Measurements from ENCODE around the gene PIGU. TPM values are rescaled to one million over a fixed set of nuclear protein-coding genes. Genes with fewer than 3 reads are reported as not detected.

Gene PIGU
- total RNA-seq, 2 donors from 2014 or later: 17.3 to 23.0 TPM

- H3K36me3 Mint-ChIP-seq (ENCODE audit: low read depth): peaks cover 44% of the 10 kb centered on the region
- peak overlapping the region; percentile 84 for H3K4me3 Mint-ChIP-seq
- no peaks in the 10 kb centered on the region for H3K27me3 Mint-ChIP-seq
- no peak for ATAC-seq (replicated peaks)
- no peaks in the 10 kb centered on the region for H3K9me3 Mint-ChIP-seq
- peak overlapping the region; percentile 86 for H3K27ac Mint-ChIP-seq
- H3K4me1 Mint-ChIP-seq: peaks cover 21% of the 10 kb centered on the region
Observed at GRCh38 chr20:34710861-34711574, 34.1 kb upstream of the PIGU start.

GRCh38 chr20:34710568-34710839 lies 33.6 kb upstream of the PIGU start:
- H3K27me3 Mint-ChIP-seq: no peaks in the 10 kb centered on the region
- H3K27ac Mint-ChIP-seq: peak overlapping the region; percentile 86
- H3K9me3 Mint-ChIP-seq: no peaks in the 10 kb centered on the region
- H3K4me1 Mint-ChIP-seq: peaks cover 21% of the 10 kb centered on the region
- peak overlapping the region; percentile 84 for H3K4me3 Mint-ChIP-seq
- no peak for ATAC-seq (replicated peaks)
- H3K36me3 Mint-ChIP-seq (ENCODE audit: low read depth): peaks cover 40% of the 10 kb centered on the region

- Mint-ChIP-seq H3K9me3 (no peaks in the 10 kb centered on the region), H3K4me1 (peaks cover 21% of the 10 kb centered on the region), H3K36me3 (ENCODE audit: low read depth) (peaks cover 34% of the 10 kb centered on the region), H3K27ac (peak overlapping the region; percentile 86), H3K4me3 (peak overlapping the region; percentile 84), H3K27me3 (no peaks in the 10 kb centered on the region)
- peak; percentile 17 for ATAC-seq (replicated peaks)
Observed at GRCh38 chr20:34709831-34710567, 33.1 kb upstream of the PIGU start.

- Mint-ChIP-seq H3K4me1 (peaks cover 21% of the 10 kb centered on the region), H3K4me3 (peak overlapping the region; percentile 84), H3K27ac (peak overlapping the region; percentile 86), H3K27me3 (no peaks in the 10 kb centered on the region), H3K9me3 (no peaks in the 10 kb centered on the region), H3K36me3 (ENCODE audit: low read depth) (peaks cover 27% of the 10 kb centered on the region)
- peak; percentile 81 for ATAC-seq (replicated peaks)
Observed at GRCh38 chr20:34709044-34709830, 32.3 kb upstream of the PIGU start.

- ATAC-seq (replicated peaks): peak; percentile 26
- Mint-ChIP-seq H3K27me3 (no peaks in the 10 kb centered on the region), H3K4me3 (peak overlapping the region; percentile 84), H3K4me1 (peaks cover 21% of the 10 kb centered on the region), H3K27ac (peak overlapping the region; percentile 86), H3K36me3 (ENCODE audit: low read depth) (peaks cover 23% of the 10 kb centered on the region), H3K9me3 (no peaks in the 10 kb centered on the region)
Observed at GRCh38 chr20:34708621-34709043, 31.7 kb upstream of the PIGU start.

- Mint-ChIP-seq H3K36me3 (ENCODE audit: low read depth) (peaks cover 12% of the 10 kb centered on the region), H3K9me3 (no peaks in the 10 kb centered on the region), H3K4me1 (peaks cover 18% of the 10 kb centered on the region), H3K27me3 (no peaks in the 10 kb centered on the region), H3K27ac (peak overlapping the region; percentile 44), H3K4me3 (no peak overlapping the region)
- ATAC-seq (replicated peaks): no peak
Observed at GRCh38 chr20:34706912-34707784, 30.3 kb upstream of the PIGU start.

- Mint-ChIP-seq H3K4me3 (peak overlapping the region; percentile 89), H3K36me3 (ENCODE audit: low read depth) (peaks cover 4% of the 10 kb centered on the region), H3K9me3 (no peaks in the 10 kb centered on the region), H3K27ac (peak overlapping the region; percentile 44), H3K27me3 (peaks cover 3% of the 10 kb centered on the region), H3K4me1 (peaks cover 18% of the 10 kb centered on the region)
- ATAC-seq (replicated peaks): no peak
Observed at GRCh38 chr20:34706302-34706875, 29.5 kb upstream of the PIGU start.

GRCh38 chr20:34705397-34706301 lies 28.8 kb upstream of the PIGU start:
- Mint-ChIP-seq H3K4me3 (peak overlapping the region; percentile 89), H3K36me3 (ENCODE audit: low read depth) (peaks cover 4% of the 10 kb centered on the region)

GRCh38 chr20:34705008-34705396 lies 28.1 kb upstream of the PIGU start:
- Mint-ChIP-seq H3K4me1 (peaks cover 10% of the 10 kb centered on the region), H3K36me3 (ENCODE audit: low read depth) (no peaks in the 10 kb centered on the region), H3K27ac (peak overlapping the region; percentile 87)

More at GRCh38 chr20:34705397-34706301, 28.8 kb upstream of the PIGU start:
- Mint-ChIP-seq H3K4me1 (peaks cover 16% of the 10 kb centered on the region), H3K27me3 (peaks cover 3% of the 10 kb centered on the region), H3K9me3 (no peaks in the 10 kb centered on the region), H3K27ac (peak overlapping the region; percentile 87)
- no peak for ATAC-seq (replicated peaks)

GRCh38 chr20:34704177-34705007 lies 27.5 kb upstream of the PIGU start, which contains the start of gene TP53INP2:
TP53INP2 (plus strand) TSS chr20:34704344; CDS start chr20:34708740, 4,396 bp downstream.
- Mint-ChIP-seq H3K36me3 (ENCODE audit: low read depth) (no peaks in the 10 kb centered on the region), H3K4me3 (peak within 1 kb of the TSS; percentile 89), H3K9me3 (no peaks in the 10 kb centered on the region), H3K4me1 (peaks cover 10% of the 10 kb centered on the region), H3K27me3 (peaks cover 3% of the 10 kb centered on the region), H3K27ac (peak within 1 kb of the TSS; percentile 96)
- peak; percentile 49 for ATAC-seq (replicated peaks)

More at GRCh38 chr20:34705008-34705396, 28.1 kb upstream of the PIGU start:
- Mint-ChIP-seq H3K27me3 (peaks cover 3% of the 10 kb centered on the region), H3K4me3 (peak overlapping the region; percentile 89), H3K9me3 (no peaks in the 10 kb centered on the region)
- no peak for ATAC-seq (replicated peaks)

GRCh38 chr20:34703424-34704176 lies 26.7 kb upstream of the PIGU start:
- Mint-ChIP-seq H3K4me1 (peaks cover 9% of the 10 kb centered on the region), H3K9me3 (no peaks in the 10 kb centered on the region), H3K36me3 (ENCODE audit: low read depth) (no peaks in the 10 kb centered on the region), H3K4me3 (peak overlapping the region; percentile 89), H3K27me3 (peaks cover 3% of the 10 kb centered on the region), H3K27ac (peak overlapping the region; percentile 96)
- ATAC-seq (replicated peaks): peak; percentile 17

Measured in activated T-helper 17 cell treated with anti-CD3 and anti-CD28 coated beads, Interleukin-2, amount 50 U/mL, for 72 hours (primary cell).